Smooth muscle cell (in vitro differentiated cells): Measurements from ENCODE around the gene OR8B2. TPM values are rescaled to one million over a fixed set of nuclear protein-coding genes. Genes with fewer than 3 reads are reported as not detected.

Source experiments
- DNase-seq: peaks from one replicate; lab custom pipeline; 2025; ENCODE audit not compliant: unreplicated experiment; lab: John Stamatoyannopoulos, UW
- H2AFZ ChIP-seq: fragments of 200-600 bp; sonication (generic); 2 replicates; pipeline ENCODE4 v1.6.0; 2016; ENCODE audit warnings: antibody characterized with exemption, low read depth, mild to moderate bottlenecking
- H3F3A ChIP-seq: fragments of 200-600 bp; sonication (generic); 2 replicates; pipeline ENCODE4 v1.6.0; 2017; ENCODE audit warnings: antibody characterized with exemption, low read depth
- H3K27ac ChIP-seq: fragments of 200-600 bp; sonication (generic); 2 replicates; pipeline ENCODE4 v1.5.1; 2016; ENCODE audit warnings: low read depth, mild to moderate bottlenecking
- H3K27me3 ChIP-seq: fragments of 200-600 bp; sonication (generic); 2 replicates; pipeline ENCODE4 v1.6.1; 2016; ENCODE audit warnings: low read depth, mild to moderate bottlenecking
- H3K36me3 ChIP-seq: fragments of 200-600 bp; sonication (generic); 2 replicates; pipeline ENCODE4 v1.5.1; 2016; ENCODE audit warnings: low read depth
- H3K4me1 ChIP-seq: fragments of 200-600 bp; sonication (generic); 2 replicates; pipeline ENCODE4 v1.5.1; 2016; ENCODE audit warnings: low read depth
- H3K4me2 ChIP-seq: fragments of 200-600 bp; sonication (generic); 2 replicates; pipeline ENCODE4 v1.6.0; 2016; ENCODE audit warnings: mild to moderate bottlenecking
- H3K4me3 ChIP-seq: fragments of 200-600 bp; sonication (generic); 2 replicates; pipeline ENCODE4 v1.5.1; 2016; ENCODE audit warnings: mild to moderate bottlenecking
- H3K79me2 ChIP-seq: fragments of 200-600 bp; sonication (generic); 2 replicates; pipeline ENCODE4 v1.6.0; 2016; ENCODE audit warnings: low read depth, mild to moderate bottlenecking
- H3K9ac ChIP-seq: fragments of 200-600 bp; sonication (generic); 2 replicates; pipeline ENCODE4 v1.6.0; 2016; ENCODE audit warnings: low read depth
- H3K9me3 ChIP-seq: fragments of 200-600 bp; sonication (generic); replicated peaks from 2 replicates; pipeline ENCODE4 v1.5.1; 2016; ENCODE audit warnings: low read depth
- H4K20me1 ChIP-seq: fragments of 200-600 bp; sonication (generic); 2 replicates; pipeline ENCODE4 v1.6.0; 2016; ENCODE audit warnings: low read depth
- WGBS: methylation state at CpG from one replicate; pipeline ENCODE4 v1.1.7; 2016; ENCODE audit warnings: low lambda C conversion rate; 5-methylcytosine and 5-hydroxymethylcytosine counted together
- polyA plus RNA-seq: library from polyadenylated mRNA; unstranded; fragments of >200 nt; fragmentation: Nextera tagmentation; extraction: Ambion mirVana; gene quantifications from 2 replicates; pipeline ENCODE4 v1.2.1, GENCODE V29; 2016
- total RNA-seq: library from RNA; depleted of rRNA; stranded (reverse); fragments of >200 nt; gene quantifications from 2 replicates; pipeline ENCODE4 v1.2.3, GENCODE V29; 2014
- TF ChIP-seq, protein P1 (sequence below): fragments of 200-600 bp; sonication (generic); IDR thresholded peaks from 2 replicates; pipeline ENCODE4 v1.5.1; 2017; ENCODE audit warnings: borderline replicate concordance, mild to moderate bottlenecking, antibody characterized with exemption; ENCODE audit not compliant: insufficient read depth, poor library complexity, severe bottlenecking

OR8B2 gene, protein sequence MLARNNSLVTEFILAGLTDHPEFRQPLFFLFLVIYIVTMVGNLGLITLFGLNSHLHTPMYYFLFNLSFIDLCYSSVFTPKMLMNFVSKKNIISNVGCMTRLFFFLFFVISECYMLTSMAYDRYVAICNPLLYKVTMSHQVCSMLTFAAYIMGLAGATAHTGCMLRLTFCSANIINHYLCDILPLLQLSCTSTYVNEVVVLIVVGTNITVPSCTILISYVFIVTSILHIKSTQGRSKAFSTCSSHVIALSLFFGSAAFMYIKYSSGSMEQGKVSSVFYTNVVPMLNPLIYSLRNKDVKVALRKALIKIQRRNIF
- not detected in 2 replicates for total RNA-seq
- polyA plus RNA-seq = not detected in 2 replicates

DNA sequence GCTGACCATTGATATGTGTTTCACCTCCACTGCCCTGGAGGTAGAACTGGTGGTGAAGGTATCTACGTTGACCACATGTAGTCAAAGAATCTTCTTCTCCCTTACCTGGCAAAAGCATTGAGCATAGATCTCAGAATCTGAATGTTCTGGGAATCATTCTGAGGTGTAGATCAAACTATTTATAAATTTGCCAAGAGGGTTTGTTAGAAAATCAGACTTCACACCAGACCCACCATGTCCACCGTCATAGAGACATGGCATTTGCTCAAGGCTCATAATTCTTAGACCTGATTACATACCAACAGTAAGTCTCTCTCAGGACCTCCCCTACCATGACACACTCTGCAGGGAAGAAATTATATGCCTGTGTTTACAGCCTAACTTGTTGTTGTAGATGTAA, at the start of gene OR8B2:
Gene OR8B2, minus strand, starts transcription at position 101 of the 400 bp plus-strand sequence. CDS start 1,156 bp downstream, outside the sequence.
- no peak within 1 kb of the TSS for H3K9ac ChIP-seq
- H3F3A ChIP-seq = no peaks in the 10 kb centered on the region
- no peaks in the 10 kb centered on the region for H3K4me1 ChIP-seq
- no peak within 1 kb of the TSS for H2AFZ ChIP-seq
- TF ChIP-seq, protein P1, sequence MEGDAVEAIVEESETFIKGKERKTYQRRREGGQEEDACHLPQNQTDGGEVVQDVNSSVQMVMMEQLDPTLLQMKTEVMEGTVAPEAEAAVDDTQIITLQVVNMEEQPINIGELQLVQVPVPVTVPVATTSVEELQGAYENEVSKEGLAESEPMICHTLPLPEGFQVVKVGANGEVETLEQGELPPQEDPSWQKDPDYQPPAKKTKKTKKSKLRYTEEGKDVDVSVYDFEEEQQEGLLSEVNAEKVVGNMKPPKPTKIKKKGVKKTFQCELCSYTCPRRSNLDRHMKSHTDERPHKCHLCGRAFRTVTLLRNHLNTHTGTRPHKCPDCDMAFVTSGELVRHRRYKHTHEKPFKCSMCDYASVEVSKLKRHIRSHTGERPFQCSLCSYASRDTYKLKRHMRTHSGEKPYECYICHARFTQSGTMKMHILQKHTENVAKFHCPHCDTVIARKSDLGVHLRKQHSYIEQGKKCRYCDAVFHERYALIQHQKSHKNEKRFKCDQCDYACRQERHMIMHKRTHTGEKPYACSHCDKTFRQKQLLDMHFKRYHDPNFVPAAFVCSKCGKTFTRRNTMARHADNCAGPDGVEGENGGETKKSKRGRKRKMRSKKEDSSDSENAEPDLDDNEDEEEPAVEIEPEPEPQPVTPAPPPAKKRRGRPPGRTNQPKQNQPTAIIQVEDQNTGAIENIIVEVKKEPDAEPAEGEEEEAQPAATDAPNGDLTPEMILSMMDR = no peak
- no peaks in the 10 kb centered on the region for H4K20me1 ChIP-seq
- no peaks in the 10 kb centered on the region for H3K9me3 ChIP-seq
- no peak within 1 kb of the TSS for H3K27ac ChIP-seq
- no peaks in the 10 kb centered on the region for H3K79me2 ChIP-seq
- no peak within 1 kb of the TSS for H3K4me3 ChIP-seq
- H3K4me2 ChIP-seq = no peak within 1 kb of the TSS
- H3K36me3 ChIP-seq = no peaks in the 10 kb centered on the region
- 98% methylated on average over 2 of the region's 2 CpGs for WGBS
- DNase-seq = no peak
- no peaks in the 10 kb centered on the region for H3K27me3 ChIP-seq

DNA sequence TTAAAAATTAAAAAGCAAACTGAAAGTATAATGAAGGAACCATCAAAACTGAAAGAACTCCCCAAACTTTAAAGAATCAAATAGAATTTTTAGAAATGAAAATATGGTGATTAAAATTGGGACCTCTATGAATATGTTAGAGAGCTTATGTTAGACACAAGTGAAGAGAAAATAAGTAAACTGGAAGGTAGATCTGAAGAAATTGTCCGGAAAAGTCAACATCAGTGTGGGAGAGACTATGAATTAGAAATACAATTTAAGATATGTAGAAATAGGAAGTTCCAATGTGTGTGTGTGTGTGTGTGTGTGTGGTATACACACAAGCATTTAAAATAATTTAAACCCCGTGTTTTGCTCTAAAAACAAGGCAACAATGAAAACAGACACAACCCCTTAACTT, 45.3 kb upstream of the OR8B2 start:
- Histone ChIP-seq H3F3A (no peaks in the 10 kb centered on the region), H3K9me3 (no peaks in the 10 kb centered on the region), H3K27me3 (peaks cover 2% of the 10 kb centered on the region), H3K4me2 (no peak overlapping the region), H3K36me3 (no peaks in the 10 kb centered on the region), H3K4me1 (no peaks in the 10 kb centered on the region), H3K79me2 (no peaks in the 10 kb centered on the region), H4K20me1 (no peaks in the 10 kb centered on the region), H3K4me3 (no peak overlapping the region), H3K27ac (no peak overlapping the region), H3K9ac (no peak overlapping the region), H2AFZ (no peak overlapping the region)
- TF ChIP-seq, protein P1 = no peak
- 85% methylated on average over 2 of the region's 2 CpGs for WGBS
- DNase-seq = no peak

DNA sequence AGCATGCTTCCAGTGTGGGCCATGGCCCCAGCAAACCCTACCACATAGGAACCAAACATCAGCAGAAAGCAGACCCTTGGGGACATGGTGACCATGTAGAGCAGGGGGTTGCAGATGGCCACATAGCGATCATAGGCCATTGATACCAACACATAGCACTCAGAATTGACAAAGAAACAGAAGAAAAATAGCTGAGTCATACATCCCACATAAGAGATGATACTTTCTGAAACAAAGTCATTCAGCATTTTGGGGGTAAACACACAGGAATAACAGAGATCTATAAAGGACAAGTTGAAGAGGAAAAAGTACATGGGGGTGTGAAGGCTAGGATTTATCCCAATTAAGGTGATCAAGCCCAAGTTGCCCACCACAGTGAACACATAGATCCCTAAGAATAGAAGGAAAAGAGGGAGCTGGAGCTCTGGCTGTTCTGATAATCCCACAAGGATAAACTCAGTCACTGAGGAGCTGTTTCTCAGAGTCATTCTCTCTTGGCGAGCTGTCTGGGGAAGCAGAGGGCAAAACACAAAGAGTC, 40.2 kb upstream of the OR8B2 start, which contains the start of gene OR8B4:
Gene OR8B4, minus strand, starts transcription at position 488 of the 538 bp plus-strand sequence. Its CDS starts 0 bp downstream, at position 488.
- H3K27me3 ChIP-seq = peaks cover 9% of the 10 kb centered on the region
- TF ChIP-seq, protein P1 = no peak
- H3F3A ChIP-seq = no peaks in the 10 kb centered on the region
- 93% methylated on average over 2 of the region's 2 CpGs for WGBS
- H3K4me1 ChIP-seq = no peaks in the 10 kb centered on the region
- no peak for DNase-seq
- no peak within 1 kb of the TSS for H3K4me2 ChIP-seq
- no peak within 1 kb of the TSS for H2AFZ ChIP-seq
- H3K9me3 ChIP-seq = no peaks in the 10 kb centered on the region
- no peak within 1 kb of the TSS for H3K9ac ChIP-seq
- no peaks in the 10 kb centered on the region for H3K79me2 ChIP-seq
- H3K4me3 ChIP-seq = no peak within 1 kb of the TSS
- H4K20me1 ChIP-seq = no peaks in the 10 kb centered on the region
- no peak within 1 kb of the TSS for H3K27ac ChIP-seq
- no peaks in the 10 kb centered on the region for H3K36me3 ChIP-seq
